NCI-H2029 treated with DMSO at 0.1 percent for 48 hours (cell line): ENCODE results near the gene AGAP5.
A peak's percentile ranks its signal among the peaks of the same experiment; 100 is the strongest.

Source experiments
- DNase-seq: peaks from one replicate; lab custom pipeline; 2025; lab: John Stamatoyannopoulos, UW

The AGAP5 gene

DNA sequence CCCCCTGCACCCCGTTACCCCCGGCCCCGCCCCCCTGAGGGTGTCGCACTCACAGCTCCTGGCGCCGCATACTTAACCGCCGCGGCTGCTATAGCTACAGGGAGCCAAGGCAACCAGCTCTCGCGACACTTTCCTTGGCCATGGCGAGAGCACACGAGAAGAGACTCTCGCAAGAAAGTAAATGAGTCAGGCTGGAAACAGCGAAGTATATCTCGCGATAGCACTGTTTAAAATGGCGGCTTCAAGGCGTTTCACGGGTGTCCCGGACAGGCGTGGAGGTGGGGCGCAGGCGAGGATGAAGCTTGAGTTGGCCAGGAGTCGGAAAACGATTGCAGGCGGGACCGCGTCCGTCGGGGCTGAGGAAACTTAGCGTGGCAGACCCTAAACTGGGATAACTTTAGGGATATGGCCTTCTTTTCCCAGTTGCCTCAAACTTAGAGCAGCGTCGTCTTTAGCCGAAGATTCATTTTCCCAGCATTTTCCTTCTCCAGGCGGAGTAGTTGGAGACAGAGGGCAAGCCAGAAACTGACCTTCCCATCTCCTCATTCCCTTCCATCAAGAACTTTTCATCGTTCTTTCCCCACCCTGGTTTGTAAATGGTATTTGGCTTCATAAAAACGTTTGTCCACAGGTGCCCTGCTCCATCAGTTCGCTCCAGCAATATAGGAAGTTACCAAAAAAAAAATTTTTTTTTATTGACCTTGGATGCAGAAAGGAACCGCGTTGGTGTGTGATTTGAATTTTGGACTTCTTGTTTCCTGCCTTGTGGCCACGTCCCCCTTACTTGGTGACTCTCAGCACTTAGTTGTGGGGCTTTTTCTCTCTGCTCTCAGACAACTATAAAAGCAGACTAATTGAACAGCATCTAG lies 71.8 kb downstream of the AGAP5 start:
- peak; percentile 32 for DNase-seq

- DNase-seq = no peak
Measured at GRCh38 chr10:73625004-73625883, 72.7 kb downstream of the AGAP5 start.
